H1 (cell line): ENCODE data around the gene LDLRAD4. TPM values are rescaled to one million over a fixed set of nuclear protein-coding genes. Genes with fewer than 3 reads are reported as not detected.

Experiments
- EP300 ChIP-seq, 2 experiments: IDR thresholded peaks; 1 replicate in 1 of 2; 2 replicates in 1 of 2; pipeline ENCODE4 v1.6.1; 2011 to 2012; ENCODE audit warnings: low read depth in 2 of 2, low read length in 2 of 2, mild to moderate bottlenecking in 2 of 2, borderline replicate concordance in 1 of 2, inconsistent platforms in 1 of 2, moderate library complexity in 1 of 2
- HDAC2 ChIP-seq, 2 experiments: fragments of 300-600 bp in 1 of 2; sonication (generic) in 1 of 2; IDR thresholded peaks; 2 replicates each; pipeline ENCODE4 v1.6.1; 2011 to 2012; ENCODE audit warnings: low read depth in 2 of 2, low read length in 2 of 2, mild to moderate bottlenecking in 2 of 2, moderate library complexity in 2 of 2, borderline replicate concordance in 1 of 2, inconsistent platforms in 1 of 2
- KDM4A ChIP-seq: IDR thresholded peaks from one replicate; pipeline ENCODE4 v1.7.1; 2012; ENCODE audit warnings: low read depth, mild to moderate bottlenecking, moderate library complexity, low read length, inconsistent platforms; ENCODE audit not compliant: severe bottlenecking
- POLR2AphosphoS5 ChIP-seq: IDR thresholded peaks from 2 replicates; pipeline ENCODE4 v1.6.1; 2011; ENCODE audit warnings: low read depth, low read length
- RBBP5 ChIP-seq: IDR thresholded peaks from 2 replicates; pipeline ENCODE4 v1.7.1; 2012; ENCODE audit warnings: low read depth, mild to moderate bottlenecking, inconsistent platforms, low read length, moderate library complexity, borderline replicate concordance
- polyA plus RNA-seq, 7 experiments: library from polyadenylated mRNA; depleted of rRNA in 3 of 7; stranded (reverse) in 5 of 7; unstranded in 2 of 7; fragments of >200 nt in 5 of 7; fragments of 200-250 nt in 2 of 7; gene quantifications; 1 replicate in 5 of 7; 2 replicates in 1 of 7; 4 replicates in 1 of 7; pipeline versions ENCODE4 v1.2.1 to v1.2.3, GENCODE V29; 2011 to 2013; ENCODE audit warnings: missing spikeins in 2 of 7, mixed read lengths in 2 of 7
- total RNA-seq: library from RNA; stranded (reverse); fragmentation: NEBNext Ultra II Directional; extraction: Animal tissue kit (Norgen Biotek cat#: 25700); gene quantifications from 2 replicates; pipeline ENCODE4 v1.2.1, GENCODE V29; 2021

The LDLRAD4 gene
- total and polyA plus RNA-seq, 2 of the 8 experiments (the other 6 are each of a cell fraction or from before 2014, with no cell fraction given) = 0.77 to 1.4 TPM

DNA sequence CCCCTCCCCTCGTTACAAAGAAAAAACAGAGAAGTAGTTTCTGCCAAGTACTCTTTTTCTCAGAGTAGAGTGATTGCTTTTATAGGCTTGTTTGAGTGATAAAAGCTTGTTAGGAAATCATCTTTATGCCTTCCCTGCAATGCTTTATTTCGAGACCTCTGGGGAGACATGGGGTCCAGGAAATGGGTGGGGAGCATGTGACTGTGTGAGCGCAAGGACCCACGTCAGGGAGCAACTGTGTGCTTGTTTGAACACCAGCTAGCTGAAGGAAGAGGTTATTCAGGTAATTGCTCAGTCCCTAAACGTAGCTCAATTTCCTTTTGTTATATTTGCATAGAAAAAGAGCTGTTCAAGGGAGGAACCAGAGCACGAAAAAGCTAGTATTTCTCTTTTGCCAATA lies 320.5 kb downstream of the LDLRAD4 start (continued):
- TF ChIP-seq POLR2AphosphoS5 (no peak), RBBP5 (no peak), EP300 (IDR thresholded peaks at IDR 0.05; ENCODE audit: borderline replicate concordance in 1 of 2, low read depth in 2 of 2, low read length in 2 of 2) (no peak), KDM4A (no peak), HDAC2 (IDR thresholded peaks at IDR 0.05; ENCODE audit: borderline replicate concordance in 1 of 2, low read depth in 2 of 2, low read length in 2 of 2) (no peak)
